HEK293 (cell line): ENCODE data around the gene METTL25B.

Experiments
- CTCF ChIA-PET: fragments of 350-600 bp; formaldehyde crosslinking; extraction: SDS; loops from one replicate; lab custom pipeline; 2021; ENCODE audit warnings: antibody characterized with exemption; lab: Yijun Ruan, JAX
- POLR2A ChIA-PET: fragments of 300-600 bp; formaldehyde crosslinking; extraction: SDS; loops from one replicate; lab custom pipeline; 2020; ENCODE audit warnings: antibody characterized with exemption, inconsistent platforms; lab: Yijun Ruan, JAX
- H3K27ac ChIP-seq: fragments of 200-500 bp; sonication (Bioruptor generic); 2 replicates; pipeline ENCODE4 v1.5.1; 2014; ENCODE audit warnings: low read depth, low read length, control low read depth, inconsistent platforms; ENCODE audit errors: extremely low read depth
- H3K36me3 ChIP-seq, 2 experiments: fragments of 200-500 bp in 1 of 2; sonication (Bioruptor generic) in 1 of 2; 1 replicate in 1 of 2; 2 replicates in 1 of 2; pipeline ENCODE4 v1.5.1; 2014 to 2017; ENCODE audit warnings: inconsistent platforms in 2 of 2, low read length in 2 of 2; ENCODE audit not compliant: control insufficient read depth in 2 of 2, insufficient read depth in 1 of 2
- H3K4me1 ChIP-seq: fragments of 200-500 bp; sonication (Bioruptor generic); 2 replicates; pipeline ENCODE4 v1.5.1; 2014; ENCODE audit warnings: mild to moderate bottlenecking, low read length, inconsistent platforms; ENCODE audit not compliant: control insufficient read depth, insufficient read depth
- H3K4me3 ChIP-seq: 2 replicates; pipeline ENCODE4 v1.5.1; 2011; ENCODE audit warnings: low read depth, mild to moderate bottlenecking, control low read depth, low read length, moderate library complexity
- H3K9me3 ChIP-seq: fragments of 200-500 bp; sonication (Bioruptor generic); 2 replicates; pipeline ENCODE4 v1.5.1; 2014; ENCODE audit warnings: low read depth, low read length, inconsistent platforms; ENCODE audit not compliant: control insufficient read depth, insufficient read depth
- KLF16 ChIP-seq: fragments of 450-650 bp; formaldehyde crosslinking; IDR thresholded peaks from 2 replicates; pipeline ENCODE4 v1.5.1; 2017; ENCODE audit warnings: missing biosample characterization, missing genetic modification characterization
- PRDM1 ChIP-seq: fragments of 450-650 bp; formaldehyde crosslinking; IDR thresholded peaks from 2 replicates; pipeline ENCODE4; 2016; ENCODE audit warnings: missing biosample characterization, missing genetic modification characterization
- ZBTB11 ChIP-seq: fragments of 450-650 bp; formaldehyde crosslinking; conservative IDR thresholded peaks from 2 replicates; pipeline ENCODE4 v1.5.1; 2016; ENCODE audit warnings: low read depth, missing biosample characterization, missing genetic modification characterization
- ZBTB48 ChIP-seq: fragments of 450-650 bp; formaldehyde crosslinking; IDR thresholded peaks from 2 replicates; pipeline ENCODE4 v1.5.1; 2016; ENCODE audit warnings: missing biosample characterization, missing genetic modification characterization
- ZNF2 ChIP-seq: fragments of 450-650 bp; formaldehyde crosslinking; IDR thresholded peaks from 2 replicates; pipeline ENCODE4 v1.5.1; 2016; ENCODE audit warnings: missing biosample characterization, missing genetic modification characterization
- ZNF335 ChIP-seq: fragments of 450-650 bp; formaldehyde crosslinking; conservative IDR thresholded peaks from 2 replicates; pipeline ENCODE4 v1.5.1; 2016; ENCODE audit warnings: missing biosample characterization, missing genetic modification characterization
- ZNF521 ChIP-seq: fragments of 450-650 bp; formaldehyde crosslinking; IDR thresholded peaks from 2 replicates; pipeline ENCODE4 v1.5.1; 2017; ENCODE audit warnings: missing biosample characterization, mild to moderate bottlenecking, missing genetic modification characterization
- TF ChIP-seq, protein P1 (sequence below): fragments of 450-650 bp; formaldehyde crosslinking; conservative IDR thresholded peaks from 2 replicates; pipeline ENCODE4 v1.5.1; 2016; ENCODE audit warnings: low read depth, missing biosample characterization, missing genetic modification characterization

Gene METTL25B

DNA sequence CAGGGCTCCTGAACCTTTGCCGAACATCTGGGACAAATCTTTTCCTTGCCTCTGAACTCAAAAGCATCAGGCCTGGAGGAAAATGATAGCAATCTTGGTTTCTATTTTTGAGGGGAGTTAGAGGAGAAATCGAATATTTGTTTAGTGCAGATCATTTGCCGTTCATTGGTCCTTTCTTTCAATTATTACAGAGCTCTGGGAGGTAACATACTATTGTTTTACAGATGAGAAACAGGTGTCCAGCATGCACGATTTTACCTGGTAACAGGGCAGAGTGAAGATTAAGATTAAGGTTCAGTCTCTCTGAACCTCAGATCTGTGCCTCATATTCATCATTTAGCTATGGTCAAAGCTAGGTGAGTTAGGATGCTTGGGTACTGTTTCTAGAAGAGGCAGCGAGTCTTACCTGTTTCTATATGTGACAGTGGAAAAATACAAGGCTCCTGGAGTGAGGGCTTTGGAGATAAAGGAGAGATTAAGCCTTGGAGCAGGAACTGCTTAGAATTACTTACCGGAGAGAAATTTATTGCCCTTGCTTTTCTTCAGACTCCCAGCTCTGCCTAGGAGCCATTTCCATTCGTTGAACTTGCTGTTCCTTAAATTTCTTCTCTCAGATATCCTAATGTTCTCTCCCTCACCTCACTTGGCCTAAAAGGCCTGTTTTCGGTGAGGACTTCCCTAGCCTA is 40.5 kb downstream of the METTL25B start:
- ChIA-PET POLR2A (interaction anchor here (0.5 to 3.9 kb wide), 3 partner anchors 17 to 28 kb away, joined by 5 to 110 read pairs (median 19); partner anchors contain the start of genes HDGF and MRPL24), CTCF (interaction anchor here (0.8 to 5.0 kb wide), 7 partner anchors 23 to 122 kb away, joined by 3 to 28 read pairs (median 4); partner anchors contain the start of genes ISG20L2, METTL25B, MRPL24 and NTRK1)
- Histone ChIP-seq H3K27ac (peak overlapping the region; percentile 94), H3K4me3 (peak overlapping the region; percentile 92), H3K36me3 (peaks cover 4 to 48% of the 10 kb centered on the region in 2 experiments; a peak in 2 of 3 replicates), H3K4me1 (peaks cover 8% of the 10 kb centered on the region), H3K9me3 (no peaks in the 10 kb centered on the region)
- TF ChIP-seq ZNF335 (tag by site-specific recombination) (peak; percentile 58; the same call in 1 of the 2 replicates), ZNF2 (tag by site-specific recombination) (no peak)

- Histone ChIP-seq H3K4me1 (peaks cover 14% of the 10 kb centered on the region), H3K27ac (no peak overlapping the region), H3K36me3 (peaks cover 4 to 57% of the 10 kb centered on the region in 2 experiments; a peak in 2 of 3 replicates), H3K9me3 (no peaks in the 10 kb centered on the region), H3K4me3 (no peak overlapping the region)
- POLR2A ChIA-PET = interaction anchor here (1.2 to 1.3 kb wide), 2 partner anchors 20 to 44 kb away, joined by 4 to 6 read pairs; partner anchors contain the start of genes HDGF, ISG20L2 and METTL25B
- TF ChIP-seq, protein P1, sequence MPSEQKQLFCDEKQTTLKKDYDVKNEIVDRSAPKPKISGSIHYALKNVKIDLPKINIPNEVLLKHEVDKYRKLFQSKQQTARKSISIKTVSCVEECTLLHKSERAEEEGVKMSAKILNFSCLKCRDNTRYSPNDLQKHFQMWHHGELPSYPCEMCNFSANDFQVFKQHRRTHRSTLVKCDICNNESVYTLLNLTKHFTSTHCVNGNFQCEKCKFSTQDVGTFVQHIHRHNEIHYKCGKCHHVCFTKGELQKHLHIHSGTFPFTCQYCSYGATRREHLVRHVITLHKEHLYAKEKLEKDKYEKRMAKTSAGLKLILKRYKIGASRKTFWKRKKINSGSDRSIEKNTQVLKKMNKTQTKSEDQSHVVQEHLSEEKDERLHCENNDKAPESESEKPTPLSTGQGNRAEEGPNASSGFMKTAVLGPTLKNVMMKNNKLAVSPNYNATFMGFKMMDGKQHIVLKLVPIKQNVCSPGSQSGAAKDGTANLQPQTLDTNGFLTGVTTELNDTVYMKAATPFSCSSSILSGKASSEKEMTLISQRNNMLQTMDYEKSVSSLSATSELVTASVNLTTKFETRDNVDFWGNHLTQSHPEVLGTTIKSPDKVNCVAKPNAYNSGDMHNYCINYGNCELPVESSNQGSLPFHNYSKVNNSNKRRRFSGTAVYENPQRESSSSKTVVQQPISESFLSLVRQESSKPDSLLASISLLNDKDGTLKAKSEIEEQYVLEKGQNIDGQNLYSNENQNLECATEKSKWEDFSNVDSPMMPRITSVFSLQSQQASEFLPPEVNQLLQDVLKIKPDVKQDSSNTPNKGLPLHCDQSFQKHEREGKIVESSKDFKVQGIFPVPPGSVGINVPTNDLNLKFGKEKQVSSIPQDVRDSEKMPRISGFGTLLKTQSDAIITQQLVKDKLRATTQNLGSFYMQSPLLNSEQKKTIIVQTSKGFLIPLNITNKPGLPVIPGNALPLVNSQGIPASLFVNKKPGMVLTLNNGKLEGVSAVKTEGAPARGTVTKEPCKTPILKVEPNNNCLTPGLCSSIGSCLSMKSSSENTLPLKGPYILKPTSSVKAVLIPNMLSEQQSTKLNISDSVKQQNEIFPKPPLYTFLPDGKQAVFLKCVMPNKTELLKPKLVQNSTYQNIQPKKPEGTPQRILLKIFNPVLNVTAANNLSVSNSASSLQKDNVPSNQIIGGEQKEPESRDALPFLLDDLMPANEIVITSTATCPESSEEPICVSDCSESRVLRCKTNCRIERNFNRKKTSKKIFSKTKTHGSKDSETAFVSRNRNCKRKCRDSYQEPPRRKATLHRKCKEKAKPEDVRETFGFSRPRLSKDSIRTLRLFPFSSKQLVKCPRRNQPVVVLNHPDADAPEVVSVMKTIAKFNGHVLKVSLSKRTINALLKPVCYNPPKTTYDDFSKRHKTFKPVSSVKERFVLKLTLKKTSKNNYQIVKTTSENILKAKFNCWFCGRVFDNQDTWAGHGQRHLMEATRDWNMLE (tag by site-specific recombination) = no peak
- CTCF ChIA-PET = interaction anchor here (0.6 to 3.6 kb wide), 8 partner anchors 9 to 113 kb away, joined by 3 to 31 read pairs (median 4); partner anchors contain the start of genes ISG20L2, METTL25B and MRPL24
Measured at GRCh38 chr1:156772222-156772621, 44.0 kb downstream of the METTL25B start.

DNA sequence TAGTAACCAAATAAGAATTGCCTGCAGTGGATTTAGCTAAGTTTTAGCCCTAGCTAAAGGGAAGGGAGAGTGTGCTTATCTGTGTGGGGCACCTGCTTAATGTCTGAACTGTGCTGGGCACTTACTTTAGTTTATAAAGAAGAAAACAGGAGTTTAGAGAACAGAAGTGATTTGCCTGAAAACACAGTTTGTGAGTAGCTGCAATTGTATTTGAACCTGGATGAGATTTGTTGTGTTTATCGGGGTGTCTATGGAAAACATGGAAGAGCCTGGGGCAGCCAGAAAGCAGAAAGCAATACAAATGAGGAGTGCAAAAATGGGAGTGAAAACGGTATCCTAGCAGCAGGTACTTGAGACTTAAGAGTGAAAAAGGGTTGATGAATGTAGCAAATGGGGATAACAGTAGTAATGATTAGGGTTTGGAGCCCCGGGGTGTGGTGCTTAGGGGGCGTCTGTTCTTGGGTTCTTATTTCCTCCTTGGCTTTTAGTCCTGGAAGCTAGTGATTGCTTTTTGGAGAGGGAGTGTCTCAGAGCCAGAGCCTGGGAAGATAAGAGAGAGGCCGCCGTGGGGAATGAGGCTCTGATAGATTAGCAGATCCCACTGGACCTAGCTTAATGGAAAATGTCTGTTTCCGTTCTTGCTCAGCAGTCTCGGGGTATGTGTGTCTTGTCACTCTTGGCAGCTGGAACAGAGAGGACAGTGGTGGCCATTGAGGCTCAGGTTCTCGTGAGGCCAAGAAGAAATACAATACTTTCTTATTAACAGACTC is 44.6 kb downstream of the METTL25B start:
- Histone ChIP-seq H3K27ac (no peak overlapping the region), H3K4me3 (no peak overlapping the region), H3K9me3 (no peaks in the 10 kb centered on the region), H3K36me3 (peaks cover 4 to 57% of the 10 kb centered on the region in 2 experiments; a peak in 2 of 3 replicates), H3K4me1 (peaks cover 16% of the 10 kb centered on the region)
- ChIA-PET CTCF (interaction anchor here (0.6 to 3.6 kb wide), 6 partner anchors 9 to 114 kb away, joined by 3 to 31 read pairs (median 4); partner anchors contain the start of genes ISG20L2 and METTL25B), POLR2A (interaction anchor here (0.7 to 1.3 kb wide), 3 partner anchors 21 to 80 kb away, joined by 3 to 6 read pairs (median 4); partner anchors contain the start of genes HDGF, ISG20L2 and METTL25B)
- TF ChIP-seq KLF16 = no peak
- 0 out of 2 replicates have a peak, but pooled peaks have one; percentile 54 for TF ChIP-seq PRDM1 (tag by site-specific recombination)
- no peak for TF ChIP-seq ZBTB11 (tag by site-specific recombination)
- no peak for TF ChIP-seq ZNF521
- TF ChIP-seq ZBTB48 (tag by site-specific recombination) = 0 out of 2 replicates have a peak, but pooled peaks have one; percentile 16
